SJCRH30 (cell line): ENCODE data around the gene RRAD. TPM values are rescaled to one million over a fixed set of nuclear protein-coding genes. Genes with fewer than 3 reads are reported as not detected.
"Not testable (repeated sequence)": the region's sequence is repeated elsewhere in the genome, so short reads cannot be mapped to it uniquely, and the experiment has no call there.

ENCODE experiments used
- DNase-seq, 2 experiments: peaks; one replicate each; pipeline ENCODE4 v3.0.0-alpha.2; 2015 to 2020
- H3K27ac ChIP-seq: fragments of 250-450 bp; sonication (Bioruptor Pico); 2 replicates; pipeline ENCODE4 v1.5.1; 2020; ENCODE audit warnings: mild to moderate bottlenecking, moderate library complexity
- H3K27me3 ChIP-seq: fragments of 250-450 bp; sonication (Bioruptor Pico); 2 replicates; pipeline ENCODE4 v1.5.1; 2020; ENCODE audit warnings: mild to moderate bottlenecking, moderate library complexity
- H3K36me3 ChIP-seq: fragments of 250-450 bp; sonication (Bioruptor Pico); 2 replicates; pipeline ENCODE4 v1.5.1; 2020; ENCODE audit warnings: mild to moderate bottlenecking, moderate library complexity
- H3K4me1 ChIP-seq: fragments of 250-450 bp; sonication (Bioruptor Pico); 2 replicates; pipeline ENCODE4 v1.5.1; 2020; ENCODE audit warnings: mild to moderate bottlenecking, moderate library complexity
- H3K4me3 ChIP-seq: fragments of 250-450 bp; sonication (Bioruptor Pico); 2 replicates; pipeline ENCODE4 v1.5.1; 2020; ENCODE audit warnings: mild to moderate bottlenecking, moderate library complexity
- H3K9me3 ChIP-seq: fragments of 250-450 bp; sonication (Bioruptor Pico); replicated peaks from 2 replicates; pipeline ENCODE4 v1.5.1; 2020; ENCODE audit warnings: mild to moderate bottlenecking, moderate library complexity
- total RNA-seq: library from RNA; depleted of rRNA; stranded (reverse); fragments of >200 nt; shearing (Covaris generic); gene quantifications from 2 replicates; pipeline ENCODE4 v1.2.3, GENCODE V29; 2014

RRAD gene
- total RNA-seq, 1 experiment from 2014 or later, result 0.49 TPM

GRCh38 chr16:66956154-66956457 lies 30.8 kb upstream of the RRAD start:
- not testable (repeated sequence) for DNase-seq, H3K36me3 ChIP-seq, H3K9me3 ChIP-seq, H3K27me3 ChIP-seq, H3K27ac ChIP-seq, H3K4me3 ChIP-seq, H3K4me1 ChIP-seq

- not testable (repeated sequence) for H3K27me3 ChIP-seq, DNase-seq, H3K36me3 ChIP-seq, H3K9me3 ChIP-seq, H3K4me1 ChIP-seq, H3K4me3 ChIP-seq, H3K27ac ChIP-seq
Observed at GRCh38 chr16:66955363-66956153, 30.2 kb upstream of the RRAD start.

GRCh38 chr16:66954097-66954659 lies 28.8 kb upstream of the RRAD start:
- H3K27me3 ChIP-seq, result 0 out of 2 replicates have a peak, but pooled peaks cover 4% of the 10 kb centered on the region
- H3K36me3 ChIP-seq, result no peaks in the 10 kb centered on the region
- DNase-seq, result peak; percentile 72 to 92
- H3K27ac ChIP-seq, result no peak overlapping the region
- no peak overlapping the region for H3K4me3 ChIP-seq
- 0 out of 2 replicates have a peak, but pooled peaks cover 3% of the 10 kb centered on the region for H3K4me1 ChIP-seq
- no peaks in the 10 kb centered on the region; the same call in 1 of the 2 replicates for H3K9me3 ChIP-seq

GRCh38 chr16:66953462-66954096 lies 28.2 kb upstream of the RRAD start:
- no peak overlapping the region for H3K4me3 ChIP-seq
- DNase-seq, result no peak
- H3K36me3 ChIP-seq, result no peaks in the 10 kb centered on the region
- no peaks in the 10 kb centered on the region; the same call in 1 of the 2 replicates for H3K9me3 ChIP-seq
- 0 out of 2 replicates have a peak, but pooled peaks cover 3% of the 10 kb centered on the region for H3K4me1 ChIP-seq
- H3K27me3 ChIP-seq, result 0 out of 2 replicates have a peak, but pooled peaks cover 4% of the 10 kb centered on the region
- no peak overlapping the region for H3K27ac ChIP-seq

- Histone ChIP-seq H3K4me3 (no peak overlapping the region), H3K36me3 (no peaks in the 10 kb centered on the region), H3K27ac (no peak overlapping the region), H3K27me3 (0 out of 2 replicates have a peak, but pooled peaks cover 4% of the 10 kb centered on the region), H3K9me3 (no peaks in the 10 kb centered on the region; the same call in 1 of the 2 replicates), H3K4me1 (0 out of 2 replicates have a peak, but pooled peaks cover 3% of the 10 kb centered on the region)
- no peak for DNase-seq
Observed at GRCh38 chr16:66952430-66953110, 27.2 kb upstream of the RRAD start.

- no peak overlapping the region for H3K4me3 ChIP-seq
- no peaks in the 10 kb centered on the region; the same call in 1 of the 2 replicates for H3K9me3 ChIP-seq
- no peaks in the 10 kb centered on the region for H3K27me3 ChIP-seq
- 0 out of 2 replicates have a peak, but pooled peaks cover 3% of the 10 kb centered on the region for H3K4me1 ChIP-seq
- H3K36me3 ChIP-seq, result no peaks in the 10 kb centered on the region
- no peak overlapping the region for H3K27ac ChIP-seq
- DNase-seq, result no peak
Observed at GRCh38 chr16:66950971-66951790, 25.8 kb upstream of the RRAD start.

GRCh38 chr16:66950437-66950836 lies 25.1 kb upstream of the RRAD start:
- Histone ChIP-seq H3K27me3 (no peaks in the 10 kb centered on the region), H3K36me3 (no peaks in the 10 kb centered on the region), H3K27ac (no peak overlapping the region), H3K4me3 (no peak overlapping the region), H3K4me1 (0 out of 2 replicates have a peak, but pooled peaks cover 3% of the 10 kb centered on the region), H3K9me3 (no peaks in the 10 kb centered on the region; the same call in 1 of the 2 replicates)
- DNase-seq, result no peak

GRCh38 chr16:66949472-66949871 lies 24.1 kb upstream of the RRAD start:
- Histone ChIP-seq H3K9me3 (no peaks in the 10 kb centered on the region; the same call in 1 of the 2 replicates), H3K27ac (no peak overlapping the region), H3K27me3 (no peaks in the 10 kb centered on the region), H3K4me1 (0 out of 2 replicates have a peak, but pooled peaks cover 3% of the 10 kb centered on the region), H3K4me3 (no peak overlapping the region), H3K36me3 (no peaks in the 10 kb centered on the region)
- DNase-seq, result no peak

- H3K27me3 ChIP-seq, result no peaks in the 10 kb centered on the region
- 0 out of 2 replicates have a peak, but pooled peaks cover 3% of the 10 kb centered on the region for H3K4me1 ChIP-seq
- no peak overlapping the region for H3K27ac ChIP-seq
- H3K36me3 ChIP-seq, result no peaks in the 10 kb centered on the region
- DNase-seq, result no peak
- H3K9me3 ChIP-seq, result no peaks in the 10 kb centered on the region; the same call in 1 of the 2 replicates
- no peak overlapping the region for H3K4me3 ChIP-seq
Observed at GRCh38 chr16:66948837-66949225, 23.5 kb upstream of the RRAD start.

GRCh38 chr16:66948134-66948836 lies 22.9 kb upstream of the RRAD start:
- H3K36me3 ChIP-seq, result no peaks in the 10 kb centered on the region
- no peak overlapping the region for H3K27ac ChIP-seq
- no peaks in the 10 kb centered on the region for H3K27me3 ChIP-seq
- H3K9me3 ChIP-seq, result no peaks in the 10 kb centered on the region; the same call in 1 of the 2 replicates
- no peak for DNase-seq
- H3K4me1 ChIP-seq, result no peaks in the 10 kb centered on the region
- H3K4me3 ChIP-seq, result no peak overlapping the region

- Histone ChIP-seq H3K27me3 (no peaks in the 10 kb centered on the region), H3K27ac (no peak overlapping the region), H3K4me3 (no peak overlapping the region), H3K36me3 (peaks cover 3% of the 10 kb centered on the region; the same call in 1 of the 2 replicates), H3K4me1 (no peaks in the 10 kb centered on the region), H3K9me3 (no peaks in the 10 kb centered on the region; the same call in 1 of the 2 replicates)
- DNase-seq, result peak; percentile 81 to 96
Observed at GRCh38 chr16:66947302-66948065, 22.1 kb upstream of the RRAD start.

- Histone ChIP-seq H3K9me3 (no peaks in the 10 kb centered on the region; the same call in 1 of the 2 replicates), H3K4me3 (no peak overlapping the region), H3K27me3 (no peaks in the 10 kb centered on the region), H3K27ac (no peak overlapping the region), H3K36me3 (peaks cover 3% of the 10 kb centered on the region; the same call in 1 of the 2 replicates), H3K4me1 (no peaks in the 10 kb centered on the region)
- DNase-seq, result no peak
Observed at GRCh38 chr16:66946974-66947301, 21.6 kb upstream of the RRAD start.

GRCh38 chr16:66946541-66946940 lies 21.2 kb upstream of the RRAD start:
- Histone ChIP-seq H3K27ac (no peak overlapping the region), H3K9me3 (no peaks in the 10 kb centered on the region; the same call in 1 of the 2 replicates), H3K4me3 (no peak overlapping the region), H3K36me3 (peaks cover 3% of the 10 kb centered on the region; the same call in 1 of the 2 replicates), H3K4me1 (no peaks in the 10 kb centered on the region), H3K27me3 (no peaks in the 10 kb centered on the region)
- DNase-seq, result no peak
